ENCODE measurements around the gene HMGXB3.
A peak's percentile ranks its signal among the peaks of the same experiment; 100 is the strongest.

The HMGXB3 gene

GRCh38 chr5:150073086-150073625, 72.6 kb downstream of the HMGXB3 start:
- no peak for TF ChIP-seq CTCF (IDR thresholded peaks at IDR 0.05; ENCODE audit: extremely low read depth, insufficient read depth, missing control alignments)
- no peak for DNase-seq (ENCODE audit: low spot score)
- in situ Hi-C loops (cut with MboI; ENCODE audit: low pct_unique_long_range_greater_than_20kb, low sequenced_read_pairs, unreplicated experiment), result no loop called here

GRCh38 chr5:150073677-150074076, 73.1 kb downstream of the HMGXB3 start:
- in situ Hi-C loops (cut with MboI; ENCODE audit: low pct_unique_long_range_greater_than_20kb, low sequenced_read_pairs, unreplicated experiment), result no loop called here
- no peak for TF ChIP-seq CTCF (IDR thresholded peaks at IDR 0.05; ENCODE audit: extremely low read depth, insufficient read depth, missing control alignments)
- DNase-seq (ENCODE audit: low spot score), result no peak

DNA sequence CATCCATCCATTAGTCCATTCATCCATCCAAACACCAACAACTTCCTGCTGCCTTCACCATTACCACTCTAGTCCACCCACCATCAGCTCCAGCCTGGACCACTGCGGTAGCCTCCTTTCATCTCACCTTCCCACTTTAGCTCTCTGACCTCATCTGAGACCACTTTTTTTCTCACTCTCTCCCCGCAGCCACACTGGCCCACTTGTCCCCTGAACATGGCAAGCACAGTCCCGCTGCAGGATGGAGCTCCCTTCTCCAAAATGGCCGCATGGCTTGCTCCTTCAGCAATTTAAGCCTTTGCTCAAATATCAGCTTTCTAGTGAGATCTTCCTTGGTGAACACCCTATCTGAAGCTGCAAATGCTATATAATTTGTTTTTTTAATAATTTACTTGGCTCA, 74.7 kb downstream of the HMGXB3 start:
- DNase-seq (ENCODE audit: low spot score), result no peak
- TF ChIP-seq CTCF (IDR thresholded peaks at IDR 0.05; ENCODE audit: extremely low read depth, insufficient read depth, missing control alignments), result no peak
- in situ Hi-C loops (cut with MboI; ENCODE audit: low pct_unique_long_range_greater_than_20kb, low sequenced_read_pairs, unreplicated experiment), result no loop called here

DNA sequence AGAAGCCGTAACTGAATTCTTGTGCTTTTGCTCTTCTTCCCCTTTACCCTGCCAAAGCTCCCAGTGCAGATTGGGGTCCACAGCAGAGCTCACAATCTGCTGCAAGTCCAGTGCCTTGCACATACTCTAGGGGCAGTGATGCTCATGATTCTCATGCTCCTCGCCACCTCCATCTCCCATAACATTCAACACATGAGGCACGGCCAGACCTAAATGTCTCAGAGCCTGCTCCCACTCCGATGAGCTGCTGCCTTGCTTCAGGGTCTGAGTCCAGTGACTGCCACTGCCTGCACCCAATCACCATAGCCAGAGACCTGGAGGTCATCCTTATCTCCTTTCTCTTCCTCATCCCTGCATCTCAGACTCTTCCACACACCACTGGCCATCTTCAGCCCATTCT, 75.3 kb downstream of the HMGXB3 start:
- in situ Hi-C loops (cut with MboI; ENCODE audit: low pct_unique_long_range_greater_than_20kb, low sequenced_read_pairs, unreplicated experiment), result no loop called here
- no peak for DNase-seq (ENCODE audit: low spot score)
- TF ChIP-seq CTCF (IDR thresholded peaks at IDR 0.05; ENCODE audit: extremely low read depth, insufficient read depth, missing control alignments), result peak; percentile 28

DNA sequence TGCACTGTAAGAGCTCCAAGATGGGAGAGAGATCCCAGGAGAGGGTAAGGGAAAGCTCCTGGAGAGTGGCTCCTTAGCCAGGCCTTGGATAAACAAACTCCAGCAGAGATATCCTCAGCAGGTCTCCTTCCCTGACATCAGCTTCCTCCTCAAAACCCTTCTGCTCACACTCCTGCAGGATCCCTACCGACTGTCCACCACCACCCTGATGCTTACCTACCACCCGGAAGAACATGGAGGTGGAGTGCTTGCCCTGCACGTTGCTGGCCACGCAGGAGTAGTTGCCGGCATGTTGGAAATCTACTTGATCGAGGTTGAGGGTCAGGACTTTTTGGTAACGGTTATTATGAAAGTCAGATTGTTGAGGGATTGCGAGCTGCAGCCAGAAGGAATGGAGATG, 76.5 kb downstream of the HMGXB3 start:
- in situ Hi-C loops (cut with MboI; ENCODE audit: low pct_unique_long_range_greater_than_20kb, low sequenced_read_pairs, unreplicated experiment), result no loop called here
- TF ChIP-seq CTCF (IDR thresholded peaks at IDR 0.05; ENCODE audit: extremely low read depth, insufficient read depth, missing control alignments), result no peak
- DNase-seq (ENCODE audit: low spot score), result no peak

DNA sequence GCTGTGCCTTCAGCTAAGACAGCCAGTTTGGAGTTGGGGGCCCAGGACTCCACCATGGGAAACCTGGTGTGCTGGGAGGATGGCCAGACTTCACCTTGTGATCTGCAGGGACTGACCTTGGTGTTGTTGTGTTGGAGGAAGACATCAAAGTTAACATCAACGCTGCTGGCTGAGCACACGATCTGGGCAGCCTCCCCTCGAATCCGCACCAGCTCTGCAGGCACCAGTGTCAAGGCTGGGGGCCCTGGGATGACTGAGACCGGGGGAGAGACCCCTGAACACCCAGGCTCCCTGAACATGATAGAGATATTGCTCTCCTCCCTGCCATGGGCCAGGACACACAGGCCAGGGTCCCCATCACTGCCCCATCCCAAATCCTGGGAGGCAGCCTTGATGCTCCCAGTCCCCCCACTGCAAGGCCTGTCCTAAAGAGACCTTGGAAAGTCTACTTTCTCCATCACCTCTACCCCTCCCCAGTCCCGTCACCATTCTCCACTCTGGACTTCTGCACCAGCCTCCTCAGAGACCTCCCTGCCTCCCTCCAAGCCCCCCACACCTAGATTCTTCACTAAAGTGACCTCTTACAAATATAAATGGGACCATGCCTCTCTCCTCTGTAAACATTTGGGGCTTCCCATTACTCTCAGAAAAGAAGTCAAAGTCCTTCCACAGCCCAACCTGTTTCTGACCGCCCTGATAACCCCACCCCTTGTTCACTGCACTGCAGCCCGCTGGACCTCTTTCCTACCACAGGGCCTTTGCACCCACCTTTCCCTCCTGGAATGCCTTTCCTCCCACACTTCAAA, 77.7 kb downstream of the HMGXB3 start:
- in situ Hi-C loops (cut with MboI; ENCODE audit: low pct_unique_long_range_greater_than_20kb, low sequenced_read_pairs, unreplicated experiment), result no loop called here
- TF ChIP-seq CTCF (IDR thresholded peaks at IDR 0.05; ENCODE audit: extremely low read depth, insufficient read depth, missing control alignments), result no peak

More for the DNA sequence above, 77.7 kb downstream of the HMGXB3 start:
- no peak for DNase-seq (ENCODE audit: low spot score)
